NCI-H128 (cell line): ENCODE results near the gene ACTL8.
"Not testable (repeated sequence)": the region's sequence is repeated elsewhere in the genome, so short reads cannot be mapped to it uniquely, and the experiment has no call there.

ENCODE experiments used
- DNase-seq: peaks from one replicate; lab custom pipeline; 2025; ENCODE audit not compliant: unreplicated experiment; lab: John Stamatoyannopoulos, UW

Gene ACTL8

GRCh38 chr1:17734609-17735008, 20.5 kb upstream of the ACTL8 start:
- no peak for DNase-seq

GRCh38 chr1:17735348-17735747, 19.8 kb upstream of the ACTL8 start:
- DNase-seq = no peak

- no peak for DNase-seq
Measured at GRCh38 chr1:17735793-17736192, 19.3 kb upstream of the ACTL8 start.

GRCh38 chr1:17736625-17737024, 18.5 kb upstream of the ACTL8 start:
- no peak for DNase-seq

GRCh38 chr1:17739050-17739449, 16.1 kb upstream of the ACTL8 start:
- DNase-seq = no peak

- no peak for DNase-seq
Measured at GRCh38 chr1:17741052-17741451, 14.1 kb upstream of the ACTL8 start.

- DNase-seq = no peak
Measured at GRCh38 chr1:17742583-17742982, 12.6 kb upstream of the ACTL8 start.

- no peak for DNase-seq
Measured at GRCh38 chr1:17743008-17743647, 12.0 kb upstream of the ACTL8 start.

- DNase-seq = no peak
Measured at GRCh38 chr1:17743925-17744324, 11.2 kb upstream of the ACTL8 start.

- DNase-seq = no peak
Measured at GRCh38 chr1:17744666-17745478, 10.3 kb upstream of the ACTL8 start.

- DNase-seq = no peak
Measured at GRCh38 chr1:17745479-17745955, 9.6 kb upstream of the ACTL8 start.

GRCh38 chr1:17746281-17746680, 8.9 kb upstream of the ACTL8 start:
- not testable (repeated sequence) for DNase-seq

GRCh38 chr1:17746920-17747319, 8.2 kb upstream of the ACTL8 start:
- DNase-seq = no peak

GRCh38 chr1:17750333-17750732, 4.8 kb upstream of the ACTL8 start:
- no peak for DNase-seq

GRCh38 chr1:17752356-17752755, 2.8 kb upstream of the ACTL8 start:
- no peak for DNase-seq

- DNase-seq = no peak
Measured at GRCh38 chr1:17757426-17757825, 2.3 kb downstream of the ACTL8 start.

GRCh38 chr1:17759114-17759513, 4.0 kb downstream of the ACTL8 start:
- DNase-seq = no peak

- no peak for DNase-seq
Measured at GRCh38 chr1:17762313-17762712, 7.2 kb downstream of the ACTL8 start.

- DNase-seq = no peak
Measured at GRCh38 chr1:17763417-17763816, 8.3 kb downstream of the ACTL8 start.

GRCh38 chr1:17763995-17764394, 8.9 kb downstream of the ACTL8 start:
- DNase-seq = no peak

- DNase-seq = no peak
Measured at GRCh38 chr1:17764591-17764990, 9.5 kb downstream of the ACTL8 start.
